Lower leg skin (tissue), 3 donors: ENCODE data around the gene ZGLP1.

Source experiments
- CTCF ChIP-seq, 3 donors: fragments of 450-650 bp; IDR thresholded peaks; one replicate each; pipeline ENCODE4 v1.5.1; 2016; ENCODE audit warnings: antibody characterized with exemption in 3 of 3, mild to moderate bottlenecking in 3 of 3, moderate library complexity in 2 of 3
- POLR2A ChIP-seq, 2 donors: fragments of 450-650 bp; IDR thresholded peaks; one replicate each; pipeline ENCODE4 v1.6.1; 2016 to 2017; ENCODE audit warnings: antibody characterized with exemption in 2 of 2, mild to moderate bottlenecking in 1 of 2, moderate library complexity in 1 of 2

GRCh38 chr19:10286803-10287737 is 22.5 kb downstream of the ZGLP1 start, which contains the start of gene ICAM4:
- TF ChIP-seq CTCF (IDR thresholded peaks at IDR 0.05) (no peak), POLR2A (IDR thresholded peaks at IDR 0.05) (no peak)
